Vagina (tissue), 2 donors: ENCODE data around the gene C11orf52. TPM values are rescaled to one million over a fixed set of nuclear protein-coding genes. Genes with fewer than 3 reads are reported as not detected.

Experiments used
- DNase-seq, 2 donors: peaks; one replicate each; pipeline ENCODE4 v3.0.0-alpha.2; 2017; ENCODE audit errors: extremely low spot score in 2 of 2
- H3K27ac ChIP-seq: fragments of 200-600 bp; sonication (generic); one replicate; pipeline ENCODE4 v1.5.1; 2019
- H3K27me3 ChIP-seq: fragments of 200-600 bp; sonication (generic); one replicate; pipeline ENCODE4 v1.5.1; 2019
- H3K36me3 ChIP-seq, 2 donors: fragments of 200-600 bp; sonication (generic); one replicate each; pipeline ENCODE4 v1.5.1; 2017 to 2019
- H3K4me1 ChIP-seq: fragments of 200-600 bp; sonication (generic); one replicate; pipeline ENCODE4 v1.5.1; 2019
- H3K4me3 ChIP-seq, 2 donors: fragments of 200-600 bp; sonication (generic); 1 replicate in 1 of 2; 2 replicates in 1 of 2; pipeline ENCODE4 v1.5.1; 2016 to 2019
- H3K9me3 ChIP-seq: fragments of 200-600 bp; sonication (generic); one replicate; pipeline ENCODE4 v1.5.1; 2019
- POLR2A ChIP-seq, 2 donors: fragments of 450-650 bp; IDR thresholded peaks; one replicate each; pipeline ENCODE4 v1.6.1; 2017; ENCODE audit warnings: antibody characterized with exemption in 2 of 2, mild to moderate bottlenecking in 2 of 2, moderate library complexity in 2 of 2
- POLR2AphosphoS5 ChIP-seq, 2 donors: sonication (generic); formaldehyde crosslinking; IDR thresholded peaks; one replicate each; pipeline ENCODE4 v1.9.0; 2017; ENCODE audit warnings: antibody characterized with exemption in 2 of 2, mild to moderate bottlenecking in 2 of 2, low read depth in 1 of 2; ENCODE audit not compliant: insufficient read depth in 1 of 2
- intact Hi-C: fragments of 100-400 bp; cut with DNase I; formaldehyde crosslinking; loops from one replicate; pipeline ENCODE4 v1.15.1; 2023
- total RNA-seq: library from RNA; depleted of rRNA; stranded (reverse); fragments of >200 nt; gene quantifications from one replicate; pipeline ENCODE4 v1.2.3, GENCODE V29; 2016
- TF ChIP-seq, protein P1 (sequence below), 3 experiments: fragments of 450-650 bp in 2 of 3; fragments of 200-600 bp in 1 of 3; sonication (generic) in 1 of 3; IDR thresholded peaks; one replicate each; pipeline ENCODE4 v1.5.1; 2017 to 2019; ENCODE audit warnings: antibody characterized with exemption in 3 of 3, mild to moderate bottlenecking in 2 of 3, moderate library complexity in 2 of 3

C11orf52 gene
- total RNA-seq, 1 donor from 2014 or later, result 1.5 TPM

DNA sequence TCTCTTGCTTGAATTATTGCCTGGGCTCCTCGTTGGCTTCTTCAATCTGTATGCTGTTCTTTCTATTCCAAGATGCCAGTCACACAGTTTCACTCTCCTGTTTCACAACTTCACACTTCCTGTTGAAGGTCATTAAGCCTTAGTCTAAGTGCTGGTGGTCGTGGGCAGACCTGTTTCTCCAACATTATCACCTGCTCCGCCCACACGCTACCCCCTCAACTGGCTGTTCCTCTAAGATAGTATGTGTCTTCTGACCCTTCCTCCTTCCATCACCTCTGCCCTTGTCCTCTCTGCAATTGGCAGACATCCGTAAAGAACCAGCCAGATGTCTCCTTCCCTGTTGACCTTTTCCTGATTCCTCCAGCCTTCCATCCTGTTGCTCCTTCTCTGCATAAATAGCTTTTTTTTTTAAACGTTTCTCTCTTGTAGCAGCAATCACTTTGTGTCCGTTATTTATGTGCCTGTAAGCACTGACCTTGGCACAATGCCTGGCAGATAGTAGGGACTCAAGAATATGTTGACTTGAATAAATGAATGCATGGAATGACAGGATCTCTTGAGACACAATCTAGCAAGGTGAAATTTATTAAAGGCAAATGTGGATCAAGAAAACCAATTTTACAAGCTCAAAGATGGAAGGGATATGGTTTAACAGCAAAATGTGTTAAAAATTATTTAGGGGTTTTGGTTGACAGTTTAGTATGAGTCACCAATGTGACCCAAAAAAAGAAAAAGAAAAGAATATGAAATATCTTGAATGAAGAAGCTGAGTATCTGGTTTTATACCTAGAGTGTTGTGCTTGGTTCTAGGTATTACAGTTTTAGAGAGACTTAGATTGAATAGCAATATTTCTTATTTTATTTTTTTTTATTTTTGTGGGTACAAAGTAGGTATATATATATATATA lies 31.1 kb downstream of the C11orf52 start:
- intact Hi-C loops, result no loop called here
- H3K36me3 ChIP-seq, result no peaks in the 10 kb centered on the region
- H3K27ac ChIP-seq, result no peak overlapping the region
- TF ChIP-seq POLR2AphosphoS5 (IDR thresholded peaks at IDR 0.05; ENCODE audit: insufficient read depth in 1 of 2, low read depth in 1 of 2) (no peak), POLR2A (IDR thresholded peaks at IDR 0.05) (no peak)
- TF ChIP-seq, protein P1, sequence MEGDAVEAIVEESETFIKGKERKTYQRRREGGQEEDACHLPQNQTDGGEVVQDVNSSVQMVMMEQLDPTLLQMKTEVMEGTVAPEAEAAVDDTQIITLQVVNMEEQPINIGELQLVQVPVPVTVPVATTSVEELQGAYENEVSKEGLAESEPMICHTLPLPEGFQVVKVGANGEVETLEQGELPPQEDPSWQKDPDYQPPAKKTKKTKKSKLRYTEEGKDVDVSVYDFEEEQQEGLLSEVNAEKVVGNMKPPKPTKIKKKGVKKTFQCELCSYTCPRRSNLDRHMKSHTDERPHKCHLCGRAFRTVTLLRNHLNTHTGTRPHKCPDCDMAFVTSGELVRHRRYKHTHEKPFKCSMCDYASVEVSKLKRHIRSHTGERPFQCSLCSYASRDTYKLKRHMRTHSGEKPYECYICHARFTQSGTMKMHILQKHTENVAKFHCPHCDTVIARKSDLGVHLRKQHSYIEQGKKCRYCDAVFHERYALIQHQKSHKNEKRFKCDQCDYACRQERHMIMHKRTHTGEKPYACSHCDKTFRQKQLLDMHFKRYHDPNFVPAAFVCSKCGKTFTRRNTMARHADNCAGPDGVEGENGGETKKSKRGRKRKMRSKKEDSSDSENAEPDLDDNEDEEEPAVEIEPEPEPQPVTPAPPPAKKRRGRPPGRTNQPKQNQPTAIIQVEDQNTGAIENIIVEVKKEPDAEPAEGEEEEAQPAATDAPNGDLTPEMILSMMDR (IDR thresholded peaks at IDR 0.05), result no peak
- DNase-seq, result no peak
- no peak overlapping the region for H3K4me3 ChIP-seq
- H3K9me3 ChIP-seq, result no peaks in the 10 kb centered on the region
- H3K4me1 ChIP-seq, result peaks cover 4% of the 10 kb centered on the region
- no peaks in the 10 kb centered on the region for H3K27me3 ChIP-seq

DNA sequence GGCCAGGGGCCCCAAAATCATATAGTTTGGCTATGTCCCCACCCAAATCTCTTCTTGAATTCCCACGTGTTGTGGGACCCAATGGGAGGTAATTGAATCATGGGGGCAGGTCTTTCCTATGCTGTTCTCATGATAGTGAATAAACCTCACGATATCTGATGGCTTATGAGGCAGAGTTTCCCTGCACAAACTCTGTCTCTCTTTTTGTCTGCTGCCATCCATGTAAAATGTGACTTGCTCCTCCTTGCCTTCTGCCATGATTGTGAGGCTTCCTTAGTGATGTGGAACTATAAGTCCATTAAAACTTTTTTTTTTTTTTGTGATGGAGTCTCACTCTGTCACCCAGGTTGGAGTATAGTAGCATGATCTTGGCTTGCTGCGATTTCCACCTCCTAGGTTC lies 32.9 kb downstream of the C11orf52 start:
- no peak for DNase-seq
- H3K9me3 ChIP-seq, result no peaks in the 10 kb centered on the region
- intact Hi-C loops, result no loop called here
- no peak for TF ChIP-seq POLR2AphosphoS5 (IDR thresholded peaks at IDR 0.05; ENCODE audit: insufficient read depth in 1 of 2, low read depth in 1 of 2)
- TF ChIP-seq, protein P1 (IDR thresholded peaks at IDR 0.05), result no peak
- TF ChIP-seq POLR2A (IDR thresholded peaks at IDR 0.05), result no peak
- no peaks in the 10 kb centered on the region for H3K27me3 ChIP-seq
- no peaks in the 10 kb centered on the region for H3K4me1 ChIP-seq
- no peak overlapping the region for H3K4me3 ChIP-seq
- no peaks in the 10 kb centered on the region for H3K36me3 ChIP-seq
- H3K27ac ChIP-seq, result no peak overlapping the region

DNA sequence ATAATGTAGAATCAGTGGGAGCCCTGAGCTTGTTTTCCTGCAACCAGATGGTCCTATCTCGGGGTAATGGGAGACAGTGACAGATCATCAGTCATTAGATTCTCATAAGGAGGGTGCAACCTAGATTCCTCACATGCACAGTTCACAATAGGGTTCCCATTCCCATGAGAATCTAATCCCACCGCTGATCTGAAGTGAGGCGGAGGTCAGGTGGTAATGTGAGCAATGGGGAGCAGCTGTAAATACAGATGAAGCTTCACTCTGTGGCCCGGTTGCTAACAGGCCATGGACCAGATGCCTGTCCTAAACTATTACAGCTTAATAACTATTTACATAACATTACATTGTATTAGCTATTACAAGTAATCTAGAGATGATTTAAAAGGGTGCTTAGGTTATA lies 35.4 kb downstream of the C11orf52 start:
- Histone ChIP-seq H3K4me1 (no peaks in the 10 kb centered on the region), H3K9me3 (no peaks in the 10 kb centered on the region), H3K27ac (no peak overlapping the region), H3K36me3 (no peaks in the 10 kb centered on the region), H3K27me3 (no peaks in the 10 kb centered on the region), H3K4me3 (no peak overlapping the region)
- no peak for DNase-seq
- no peak for TF ChIP-seq POLR2A (IDR thresholded peaks at IDR 0.05)
- TF ChIP-seq, protein P1 (IDR thresholded peaks at IDR 0.05), result no peak
- no peak for TF ChIP-seq POLR2AphosphoS5 (IDR thresholded peaks at IDR 0.05; ENCODE audit: insufficient read depth in 1 of 2, low read depth in 1 of 2)
- intact Hi-C loops, result no loop called here

DNA sequence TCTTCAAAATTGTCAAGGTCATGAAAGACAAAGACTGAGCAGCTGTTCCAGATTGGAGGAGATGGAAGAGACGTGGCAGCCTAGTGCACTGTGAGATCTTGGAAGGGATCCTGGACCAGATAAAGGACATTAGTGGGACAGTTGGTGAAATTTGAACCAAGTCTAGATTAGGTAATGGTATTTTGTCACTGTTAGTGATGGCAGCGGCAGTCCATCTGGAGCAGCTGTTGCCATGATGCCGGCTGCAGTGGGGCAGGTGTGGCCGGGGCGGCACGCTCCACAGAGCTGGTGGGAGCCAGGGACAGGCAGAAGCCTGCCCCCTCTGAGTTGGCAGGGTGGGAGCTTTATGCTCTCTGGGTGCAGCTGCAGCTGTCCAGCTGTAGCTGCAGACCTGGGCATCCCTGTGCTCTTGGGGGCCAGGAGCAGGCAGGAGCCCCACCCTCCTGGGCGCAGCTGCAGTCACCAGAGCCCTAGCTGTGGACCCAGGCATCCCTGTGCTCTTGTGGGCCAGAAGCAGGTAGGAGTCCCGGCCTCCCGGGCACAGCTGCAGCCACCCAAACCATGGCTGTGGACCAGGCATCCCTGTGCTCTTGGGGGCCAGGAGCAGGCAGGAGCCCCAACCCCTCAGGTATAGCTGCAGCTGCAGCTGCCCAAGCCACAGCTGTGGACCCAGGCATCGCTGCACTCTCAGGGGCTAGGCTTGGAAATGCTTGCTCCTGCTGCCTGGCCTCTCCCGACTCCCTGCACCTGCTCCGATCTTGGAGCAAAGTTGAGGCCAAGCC lies 39.1 kb downstream of the C11orf52 start:
- Histone ChIP-seq H3K4me1 (peaks cover 5% of the 10 kb centered on the region), H3K4me3 (no peak overlapping the region), H3K27ac (no peak overlapping the region), H3K9me3 (no peaks in the 10 kb centered on the region), H3K36me3 (no peaks in the 10 kb centered on the region), H3K27me3 (no peaks in the 10 kb centered on the region)
- TF ChIP-seq, protein P1 (IDR thresholded peaks at IDR 0.05), result no peak
- TF ChIP-seq POLR2A (IDR thresholded peaks at IDR 0.05) (no peak), POLR2AphosphoS5 (IDR thresholded peaks at IDR 0.05; ENCODE audit: insufficient read depth in 1 of 2, low read depth in 1 of 2) (no peak)
- intact Hi-C loops, result no loop called here
- no peak for DNase-seq
